ENCODE results near the gene NR2E3. TPM values are rescaled to one million over a fixed set of nuclear protein-coding genes. Genes with fewer than 3 reads are reported as not detected.
A peak's percentile ranks its signal among the peaks of the same experiment; 100 is the strongest.

Gene NR2E3
- total RNA-seq, 1 donor from 2014 or later: 0.26 TPM

DNA sequence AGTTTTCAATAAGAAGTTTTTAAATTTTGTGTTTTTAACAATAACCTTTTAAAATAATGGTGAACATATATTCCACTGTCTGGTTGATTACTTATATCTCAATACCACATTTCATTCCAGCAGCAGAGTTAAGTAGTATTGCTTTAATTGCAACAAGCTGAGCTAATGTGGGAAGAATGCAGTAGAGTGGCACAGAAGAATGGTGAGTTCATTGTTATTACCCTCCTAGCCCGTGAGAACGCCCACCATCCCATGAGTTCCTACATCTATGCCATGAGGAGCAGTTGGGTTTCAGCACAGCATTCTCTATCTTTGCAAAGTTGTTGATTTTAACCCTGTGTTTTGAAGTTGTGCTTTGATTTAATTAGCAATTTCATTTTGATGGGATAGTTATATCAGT, 17.8 kb upstream of the NR2E3 start:
- TF ChIP-seq, protein P1, sequence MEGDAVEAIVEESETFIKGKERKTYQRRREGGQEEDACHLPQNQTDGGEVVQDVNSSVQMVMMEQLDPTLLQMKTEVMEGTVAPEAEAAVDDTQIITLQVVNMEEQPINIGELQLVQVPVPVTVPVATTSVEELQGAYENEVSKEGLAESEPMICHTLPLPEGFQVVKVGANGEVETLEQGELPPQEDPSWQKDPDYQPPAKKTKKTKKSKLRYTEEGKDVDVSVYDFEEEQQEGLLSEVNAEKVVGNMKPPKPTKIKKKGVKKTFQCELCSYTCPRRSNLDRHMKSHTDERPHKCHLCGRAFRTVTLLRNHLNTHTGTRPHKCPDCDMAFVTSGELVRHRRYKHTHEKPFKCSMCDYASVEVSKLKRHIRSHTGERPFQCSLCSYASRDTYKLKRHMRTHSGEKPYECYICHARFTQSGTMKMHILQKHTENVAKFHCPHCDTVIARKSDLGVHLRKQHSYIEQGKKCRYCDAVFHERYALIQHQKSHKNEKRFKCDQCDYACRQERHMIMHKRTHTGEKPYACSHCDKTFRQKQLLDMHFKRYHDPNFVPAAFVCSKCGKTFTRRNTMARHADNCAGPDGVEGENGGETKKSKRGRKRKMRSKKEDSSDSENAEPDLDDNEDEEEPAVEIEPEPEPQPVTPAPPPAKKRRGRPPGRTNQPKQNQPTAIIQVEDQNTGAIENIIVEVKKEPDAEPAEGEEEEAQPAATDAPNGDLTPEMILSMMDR (IDR thresholded peaks at IDR 0.05; ENCODE audit: insufficient read depth, low read length, severe bottlenecking): no peak
- no peaks in the 10 kb centered on the region for H3K36me3 ChIP-seq (ENCODE audit: control insufficient read depth, insufficient read depth, low read length)
- DNase-seq (ENCODE audit: low read depth) (peak; percentile 89), FAIRE-seq (no peak)
- no peak overlapping the region for H3K4me3 ChIP-seq (ENCODE audit: low read depth, low read length)
- no peaks in the 10 kb centered on the region for H3K27me3 ChIP-seq (ENCODE audit: control insufficient read depth, insufficient read depth, low read length)

DNA sequence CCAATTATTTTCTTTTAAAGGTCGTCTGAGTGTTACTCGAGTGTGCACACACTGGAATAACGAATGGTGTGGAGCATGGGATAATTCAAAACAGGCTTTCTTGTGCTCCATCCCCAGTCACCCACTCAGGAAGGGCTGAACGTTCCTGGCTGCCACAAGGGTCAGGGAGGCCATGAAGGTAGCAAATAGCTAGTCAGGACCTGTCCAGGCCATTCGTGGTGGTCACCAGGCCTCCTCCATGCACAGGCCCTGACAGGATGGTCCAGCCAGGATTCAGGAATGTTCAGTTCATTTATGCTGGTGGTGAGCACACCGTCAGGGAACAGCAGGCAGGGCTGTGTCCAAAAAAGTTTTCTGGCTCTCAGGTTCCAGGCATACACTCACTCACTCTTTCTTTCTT, 11.7 kb upstream of the NR2E3 start:
- FAIRE-seq: no peak
- no peak for DNase-seq (ENCODE audit: low read depth)
- no peaks in the 10 kb centered on the region for H3K27me3 ChIP-seq (ENCODE audit: control insufficient read depth, insufficient read depth, low read length)
- no peaks in the 10 kb centered on the region for H3K36me3 ChIP-seq (ENCODE audit: control insufficient read depth, insufficient read depth, low read length)
- H3K4me3 ChIP-seq (ENCODE audit: low read depth, low read length): no peak overlapping the region
- TF ChIP-seq, protein P1 (IDR thresholded peaks at IDR 0.05; ENCODE audit: insufficient read depth, low read length, severe bottlenecking): no peak

DNA sequence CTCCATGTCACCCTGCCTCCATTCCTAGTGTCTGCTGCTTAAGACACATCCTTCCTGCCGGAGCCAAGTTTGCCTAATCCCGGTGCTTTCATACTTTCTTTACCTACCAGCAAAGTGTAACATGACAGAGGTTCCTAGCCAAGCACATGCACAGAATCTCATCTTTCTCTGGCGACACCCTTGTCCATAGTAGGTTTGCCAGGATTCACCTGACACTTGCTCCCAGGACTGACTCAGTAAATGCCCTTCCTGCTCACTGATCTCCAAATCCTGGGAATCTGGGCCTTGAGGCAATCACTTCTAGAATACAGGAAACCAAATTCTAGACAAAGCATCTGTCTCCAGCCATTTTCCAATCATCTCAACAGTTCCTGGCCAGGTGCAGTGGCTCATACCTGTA, 10.2 kb upstream of the NR2E3 start:
- no peaks in the 10 kb centered on the region for H3K36me3 ChIP-seq (ENCODE audit: control insufficient read depth, insufficient read depth, low read length)
- H3K4me3 ChIP-seq (ENCODE audit: low read depth, low read length): no peak overlapping the region
- DNase-seq (ENCODE audit: low read depth) (no peak), FAIRE-seq (peak; percentile 55)
- TF ChIP-seq, protein P1 (IDR thresholded peaks at IDR 0.05; ENCODE audit: insufficient read depth, low read length, severe bottlenecking): no peak
- no peaks in the 10 kb centered on the region for H3K27me3 ChIP-seq (ENCODE audit: control insufficient read depth, insufficient read depth, low read length)

DNA sequence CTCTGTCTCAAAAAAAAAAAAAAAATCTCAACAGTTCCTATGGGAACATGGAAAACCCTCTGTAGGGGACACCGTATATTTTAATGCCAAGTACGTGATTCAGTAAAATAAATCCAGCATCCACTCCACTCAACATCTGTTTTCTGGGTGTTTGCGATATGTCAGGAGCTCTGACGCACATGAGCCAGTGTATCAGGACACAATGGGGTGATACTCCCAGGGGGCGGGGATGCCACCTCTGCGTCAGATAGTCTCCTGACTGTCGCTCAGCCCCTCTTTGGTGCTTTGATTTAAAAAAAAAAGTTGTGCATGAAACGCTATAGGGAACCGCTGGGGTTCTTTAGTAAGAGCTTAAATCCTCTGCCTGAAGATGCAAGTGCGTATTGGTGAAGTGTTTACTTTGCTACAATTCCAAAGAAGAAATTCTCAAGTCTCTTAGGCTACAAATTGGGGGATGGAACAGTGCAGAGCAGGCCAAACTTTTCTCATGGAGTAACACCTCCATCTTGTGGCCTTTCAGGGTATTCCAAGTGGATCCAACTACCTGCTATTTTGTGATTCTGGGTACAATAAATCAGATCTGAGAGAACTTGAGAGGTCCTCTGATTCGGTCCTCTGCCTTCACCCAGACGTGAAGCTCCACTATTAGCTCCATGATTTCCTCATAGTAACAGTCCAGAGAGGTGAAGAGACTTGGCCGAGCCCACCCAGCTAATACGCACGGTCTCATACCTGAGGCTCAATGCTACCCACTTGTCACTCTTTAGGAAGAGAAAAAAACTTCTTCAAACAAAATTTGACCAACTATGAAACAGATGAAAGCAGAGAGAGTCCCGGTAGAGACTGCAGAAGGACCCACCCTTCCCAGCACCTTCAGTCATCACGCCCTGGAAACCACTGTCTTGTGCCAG, 9.3 kb upstream of the NR2E3 start:
- FAIRE-seq (no peak), DNase-seq (ENCODE audit: low read depth) (peak; percentile 70)
- no peaks in the 10 kb centered on the region for H3K36me3 ChIP-seq (ENCODE audit: control insufficient read depth, insufficient read depth, low read length)
- H3K27me3 ChIP-seq (ENCODE audit: control insufficient read depth, insufficient read depth, low read length): no peaks in the 10 kb centered on the region
- TF ChIP-seq, protein P1 (IDR thresholded peaks at IDR 0.05; ENCODE audit: insufficient read depth, low read length, severe bottlenecking): peak; percentile 71
- no peak overlapping the region for H3K4me3 ChIP-seq (ENCODE audit: low read depth, low read length)

DNA sequence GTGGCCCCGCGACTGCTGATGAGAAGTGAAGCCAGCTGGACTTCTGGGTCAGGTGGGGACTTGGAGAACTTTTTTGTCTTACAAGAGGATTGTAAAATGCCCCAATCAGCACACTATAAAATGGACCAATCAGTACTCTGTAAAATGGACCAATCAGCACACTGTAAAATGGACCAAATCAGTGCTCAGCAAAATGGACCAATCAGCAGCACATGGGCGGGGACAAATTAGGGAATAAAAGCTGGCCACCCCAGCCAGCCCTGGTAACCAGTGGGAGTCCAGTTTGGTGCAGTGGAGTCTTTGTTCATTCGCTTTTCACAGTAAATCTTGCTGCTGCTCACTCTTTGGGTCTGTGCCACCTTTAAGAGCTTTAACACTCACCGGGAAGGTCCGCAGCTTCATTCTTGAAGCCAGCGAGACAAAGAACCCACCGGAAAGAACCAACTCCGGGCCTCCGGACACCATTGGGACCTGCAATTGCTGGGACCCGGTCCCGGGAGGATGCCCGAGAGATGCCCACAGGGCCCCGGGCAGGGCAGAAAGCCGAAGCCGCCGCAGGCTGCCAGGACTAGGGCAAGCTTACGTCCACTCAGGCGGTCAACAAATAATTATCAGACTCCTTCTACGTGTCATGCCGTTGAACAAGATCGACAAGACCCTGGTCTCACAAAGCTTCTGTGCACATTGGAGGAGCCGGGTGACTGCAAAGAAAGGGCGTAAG, 8.3 kb upstream of the NR2E3 start:
- H3K4me3 ChIP-seq (ENCODE audit: low read depth, low read length): no peak overlapping the region
- TF ChIP-seq, protein P1 (IDR thresholded peaks at IDR 0.05; ENCODE audit: insufficient read depth, low read length, severe bottlenecking): no peak
- no peaks in the 10 kb centered on the region for H3K36me3 ChIP-seq (ENCODE audit: control insufficient read depth, insufficient read depth, low read length)
- DNase-seq (ENCODE audit: low read depth): no peak
- H3K27me3 ChIP-seq (ENCODE audit: control insufficient read depth, insufficient read depth, low read length): no peaks in the 10 kb centered on the region
- FAIRE-seq: no peak

Data from bronchial epithelial cell (primary cell).